GM12891 (cell line): ENCODE results near the gene AKAP4.
A peak's percentile ranks its signal among the peaks of the same experiment; 100 is the strongest.

Source experiments
- DNase-seq: peaks from one replicate; pipeline ENCODE4 v3.0.0; 2011; ENCODE audit warnings: low spot score; ENCODE audit not compliant: insufficient read length
- FAIRE-seq: peaks from 2 replicates; lab custom pipeline; 2011; peaks lifted over from hg19 to GRCh38; lab: Jason Lieb, UNC
- PAX5 ChIP-seq: IDR thresholded peaks from 2 replicates; pipeline ENCODE4 v1.6.1; 2011; ENCODE audit warnings: low read length, moderate library complexity, mild to moderate bottlenecking; ENCODE audit not compliant: insufficient read depth, severe bottlenecking
- POLR2A ChIP-seq: IDR thresholded peaks from 2 replicates; pipeline ENCODE4 v1.6.1; 2011; ENCODE audit warnings: low read depth, low read length, control low read depth
- POLR2AphosphoS5 ChIP-seq: IDR thresholded peaks from 2 replicates; pipeline ENCODE4 v1.6.1; 2011; ENCODE audit warnings: low read depth, low read length, control low read depth
- POU2F2 ChIP-seq: IDR thresholded peaks from 2 replicates; pipeline ENCODE4 v1.6.1; 2011; ENCODE audit warnings: low read depth, mild to moderate bottlenecking, control low read depth, low read length, moderate library complexity
- SPI1 ChIP-seq: IDR thresholded peaks from 2 replicates; pipeline ENCODE4 v1.6.1; 2011; ENCODE audit warnings: low read depth, low read length, control low read depth
- TAF1 ChIP-seq: IDR thresholded peaks from 2 replicates; pipeline ENCODE4 v1.6.1; 2011; ENCODE audit warnings: low read depth, low read length, control low read depth

AKAP4 gene

DNA sequence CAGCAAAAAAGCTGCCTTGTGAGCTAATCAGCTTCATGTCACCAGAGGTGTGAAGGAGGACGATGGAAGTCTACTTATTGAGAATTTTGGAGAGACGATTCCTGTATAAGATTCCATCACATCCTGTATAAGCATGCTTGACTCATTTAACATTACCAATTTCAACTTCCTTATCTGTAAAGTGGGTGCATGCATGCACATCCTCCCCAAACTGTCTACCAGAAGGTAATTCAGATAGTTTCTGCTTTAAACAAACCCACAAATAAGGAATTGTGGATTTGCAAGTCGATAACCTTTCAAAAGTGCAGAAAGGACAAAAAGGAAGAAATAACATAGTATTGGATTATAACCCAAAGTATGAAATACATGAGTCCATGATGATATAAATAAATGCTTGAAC, 31.1 kb downstream of the AKAP4 start:
- TF ChIP-seq TAF1 (no peak), POU2F2 (no peak), POLR2A (no peak), SPI1 (no peak), POLR2AphosphoS5 (no peak), PAX5 (no peak)
- DNase-seq: no peak
- FAIRE-seq: no peak

DNA sequence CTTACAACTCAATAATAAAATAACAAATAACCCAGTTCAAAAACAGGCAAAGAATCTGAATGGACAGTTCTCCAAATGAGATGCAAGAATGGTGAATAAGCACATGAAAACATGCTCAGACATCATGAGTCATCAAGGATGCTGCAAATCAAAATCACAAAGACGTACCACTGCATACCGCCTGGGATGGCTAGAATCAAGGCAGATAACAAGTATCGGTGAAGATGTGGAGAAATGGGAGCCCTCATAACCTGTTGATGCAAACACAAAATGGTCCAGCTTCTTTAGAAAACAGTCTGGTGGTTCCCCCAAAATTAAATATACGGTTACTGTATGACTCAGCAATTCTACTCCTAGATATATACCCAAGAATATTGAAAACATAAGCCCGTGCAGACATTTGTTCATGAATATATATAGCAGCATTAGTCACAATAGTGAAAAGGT, 32.5 kb downstream of the AKAP4 start:
- TF ChIP-seq PAX5 (no peak), POLR2AphosphoS5 (no peak)
- no peak for FAIRE-seq
- DNase-seq: no peak

DNA sequence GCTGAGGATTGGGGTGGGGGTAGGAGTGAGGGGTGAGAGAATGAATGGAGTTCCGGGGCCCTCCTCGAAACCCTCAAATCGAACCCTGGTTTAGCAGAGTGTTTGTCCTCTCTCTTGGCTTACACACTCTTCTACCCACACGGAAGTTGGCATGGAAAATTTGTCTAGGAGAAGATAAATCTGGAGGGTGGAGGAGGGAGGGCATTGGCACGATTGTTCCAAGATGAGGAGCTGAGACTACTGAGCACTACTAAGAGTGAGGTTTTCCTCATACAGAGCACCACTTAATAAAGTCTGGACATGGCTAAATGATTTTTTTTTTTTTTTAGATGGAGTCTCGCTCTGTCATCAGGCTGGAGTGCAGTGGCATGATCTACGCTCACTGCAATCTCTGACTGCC, 33.4 kb downstream of the AKAP4 start:
- TF ChIP-seq SPI1 (no peak), POLR2A (no peak), POLR2AphosphoS5 (no peak), TAF1 (no peak), PAX5 (no peak), POU2F2 (no peak)
- DNase-seq (no peak), FAIRE-seq (peak; percentile 26)

DNA sequence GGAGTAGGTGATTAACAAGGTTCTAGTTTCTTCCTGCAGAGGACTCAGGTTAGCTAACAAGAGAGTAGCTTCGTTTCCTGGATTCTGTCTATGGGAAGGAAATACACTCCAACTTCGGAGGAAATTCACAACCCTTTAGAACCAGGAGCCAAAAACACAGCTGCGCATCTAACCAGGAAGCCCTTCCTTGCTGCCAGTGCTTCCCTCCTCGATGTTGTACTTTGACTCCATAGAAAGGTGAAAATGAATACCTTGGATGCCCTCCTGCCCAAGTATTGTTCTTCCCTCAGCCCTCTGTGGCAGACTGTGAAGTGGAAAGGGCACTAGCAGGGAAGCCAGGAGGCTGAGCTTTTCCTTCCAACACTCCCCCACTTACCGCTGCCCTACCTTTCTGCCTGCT, 35.1 kb downstream of the AKAP4 start:
- FAIRE-seq (no peak), DNase-seq (no peak)
- TF ChIP-seq TAF1: no peak

DNA sequence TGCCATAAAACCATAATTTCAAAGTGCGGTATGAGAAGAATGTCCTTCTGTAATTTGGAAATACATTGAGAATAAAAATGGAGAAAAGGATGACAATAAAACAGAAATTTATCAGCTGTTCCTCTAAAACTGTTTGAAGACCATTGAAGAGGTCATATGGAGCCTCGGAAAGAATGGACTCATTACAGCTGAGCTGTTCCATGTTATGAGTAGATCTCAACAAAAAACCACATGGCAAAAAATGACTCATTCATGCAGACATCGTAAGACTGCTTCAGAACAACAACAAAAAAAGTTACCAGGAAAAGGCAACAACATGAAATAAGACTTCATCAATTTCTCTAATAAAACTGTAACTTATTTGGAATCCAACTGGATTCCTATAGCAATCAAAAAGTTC, 39.7 kb downstream of the AKAP4 start:
- DNase-seq (no peak), FAIRE-seq (no peak)
- TF ChIP-seq POU2F2 (no peak), POLR2A (no peak), PAX5 (no peak), POLR2AphosphoS5 (no peak), SPI1 (no peak), TAF1 (no peak)

DNA sequence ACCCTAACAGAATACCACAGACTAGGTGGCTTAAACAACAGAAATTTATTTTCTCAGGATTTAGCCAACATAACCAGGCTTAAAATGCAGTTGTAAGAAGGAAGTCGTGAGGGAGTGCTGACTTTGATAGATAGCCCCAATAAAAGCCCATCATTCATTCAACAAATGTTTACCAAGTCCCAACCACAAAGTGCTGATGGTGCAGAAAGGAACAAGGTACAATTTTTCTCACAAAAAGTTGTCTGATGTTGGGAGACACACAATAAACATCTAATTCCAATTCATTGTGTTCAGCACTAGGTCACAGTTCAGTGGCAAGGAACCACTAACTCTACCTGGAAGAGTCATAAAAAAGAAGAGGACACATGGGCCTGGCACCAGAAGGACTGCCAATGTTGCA, 42.2 kb downstream of the AKAP4 start:
- TF ChIP-seq TAF1 (no peak), POLR2A (no peak), PAX5 (no peak), POU2F2 (no peak)
- FAIRE-seq: no peak
- no peak for DNase-seq

DNA sequence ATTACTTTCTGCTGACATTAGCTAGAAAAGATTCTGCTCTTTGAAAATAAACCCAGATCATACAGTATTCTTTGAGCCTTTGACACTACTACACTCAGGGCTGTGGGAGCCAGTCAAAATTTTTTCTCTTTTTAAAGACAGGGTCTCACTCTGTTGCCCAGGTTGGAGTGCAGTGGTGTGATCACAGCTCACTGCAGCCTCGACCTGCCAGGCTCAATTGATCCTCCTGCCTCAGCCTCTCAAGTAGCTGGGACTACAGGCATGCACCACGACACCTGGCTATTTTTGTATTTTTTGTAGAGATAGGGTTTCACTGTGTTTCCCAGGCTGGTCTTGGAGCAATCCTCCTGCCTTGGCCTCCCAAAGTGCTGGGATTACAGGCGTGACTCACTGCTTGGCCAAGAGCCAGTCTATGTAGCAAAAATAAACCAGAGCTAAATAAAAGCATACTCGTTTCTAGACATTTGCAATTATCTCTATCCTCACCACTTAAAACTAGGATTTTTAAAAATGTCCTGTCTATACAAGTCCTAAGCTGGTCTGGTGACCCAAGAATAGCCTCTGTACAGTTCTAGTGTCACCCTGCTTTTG, 43.2 kb downstream of the AKAP4 start:
- no peak for TF ChIP-seq SPI1
- TF ChIP-seq TAF1: no peak
- TF ChIP-seq POLR2AphosphoS5: no peak
- TF ChIP-seq POLR2A: no peak
- TF ChIP-seq PAX5: no peak
- TF ChIP-seq POU2F2: no peak
- DNase-seq (no peak), FAIRE-seq (no peak)

DNA sequence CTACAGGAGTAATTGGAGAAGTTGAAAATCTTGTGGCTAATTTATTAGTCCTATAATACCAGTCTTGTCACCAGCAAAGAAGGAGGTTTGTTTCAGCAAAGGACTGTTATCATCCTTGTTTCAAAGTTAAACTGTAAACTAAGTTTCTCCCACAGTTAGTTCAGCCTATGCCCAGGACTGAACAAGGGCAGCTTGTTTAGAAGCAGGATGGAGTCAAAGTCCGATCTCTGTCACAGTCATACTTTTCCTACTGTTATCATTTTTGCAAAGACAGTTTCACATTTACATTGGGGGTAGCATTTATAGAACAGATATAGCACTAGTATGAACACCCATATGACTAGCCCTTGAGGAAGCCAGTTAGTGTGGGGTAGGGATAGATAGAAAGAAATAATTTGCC, 46.4 kb downstream of the AKAP4 start:
- FAIRE-seq: no peak

DNA sequence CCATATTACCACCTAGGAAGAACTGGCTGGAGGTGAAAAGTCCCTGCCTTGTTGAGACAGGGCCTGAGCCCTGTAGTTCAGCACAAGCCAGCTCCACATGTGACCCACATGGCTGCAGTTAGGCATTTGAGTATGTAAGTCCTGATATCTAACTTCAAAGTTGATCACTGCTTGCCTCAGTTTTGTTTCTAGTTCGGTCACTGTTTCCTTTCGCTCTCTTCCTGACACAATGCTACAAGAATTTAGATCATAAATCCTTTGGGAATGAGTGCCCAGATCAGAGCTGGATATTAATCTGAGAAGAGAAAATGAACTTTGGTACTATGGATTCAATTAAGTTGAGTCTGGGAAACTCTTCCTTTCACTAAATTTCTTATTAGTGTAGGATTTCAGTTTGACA, 48.4 kb downstream of the AKAP4 start:
- no peak for DNase-seq
- TF ChIP-seq POU2F2 (no peak), PAX5 (no peak)
- FAIRE-seq: no peak

More for the DNA sequence above, 46.4 kb downstream of the AKAP4 start:
- TF ChIP-seq TAF1 (no peak), POLR2AphosphoS5 (no peak), POLR2A (no peak), PAX5 (no peak), POU2F2 (no peak), SPI1 (no peak)
- DNase-seq: no peak

DNA sequence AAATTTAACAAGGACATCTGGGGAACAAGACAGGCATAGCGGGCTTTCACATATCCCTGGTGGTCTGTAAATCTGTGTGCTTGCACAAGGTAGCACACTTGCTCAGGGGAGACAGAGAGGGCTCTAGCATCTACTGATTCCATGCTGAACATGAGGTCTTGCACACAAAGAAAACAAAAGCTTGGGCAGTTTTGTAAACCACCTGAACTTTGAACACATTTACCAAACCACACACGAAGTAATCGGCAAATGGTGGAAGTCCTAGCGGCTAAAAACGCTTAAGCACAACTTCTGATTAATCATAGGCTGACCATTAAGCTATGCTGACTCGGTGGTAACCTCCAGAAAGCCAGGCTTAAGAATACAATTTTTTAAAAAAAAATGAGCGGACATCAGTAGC, 52.8 kb downstream of the AKAP4 start:
- DNase-seq (no peak), FAIRE-seq (no peak)
- TF ChIP-seq POU2F2: no peak
- no peak for TF ChIP-seq POLR2AphosphoS5
- TF ChIP-seq SPI1: no peak
- TF ChIP-seq POLR2A: no peak
- no peak for TF ChIP-seq PAX5
- TF ChIP-seq TAF1: no peak
